Left lung (tissue), 10 donors: ENCODE results near the gene NOL11. TPM values are rescaled to one million over a fixed set of nuclear protein-coding genes. Genes with fewer than 3 reads are reported as not detected.

ENCODE experiments used
- ATAC-seq: fragments of 200-7000 bp; cut with Tn5 transposase; one replicate; pipeline ENCODE4 v1.9.1; 2020; ENCODE audit warnings: moderate library complexity
- DNase-seq, 4 donors: peaks; one replicate each; pipeline ENCODE4 v3.0.0-alpha.2; 2013 to 2020
- H3K27ac ChIP-seq, 2 donors: fragments of 200-600 bp; sonication (generic) in 1 of 2; one replicate each; pipeline versions ENCODE4 v1.5.0 to v1.8.0; 2020 to 2021
- H3K27me3 ChIP-seq, 2 donors: fragments of 200-600 bp; sonication (generic) in 1 of 2; one replicate each; pipeline versions ENCODE4 v1.5.0 to v1.8.0; 2020 to 2021
- H3K36me3 ChIP-seq, 2 donors: fragments of 200-600 bp; sonication (generic) in 1 of 2; one replicate each; pipeline versions ENCODE4 v1.5.0 to v1.8.0; 2020 to 2021
- H3K4me1 ChIP-seq, 2 donors: fragments of 200-600 bp; one replicate each; pipeline ENCODE4 v1.8.0; 2021
- H3K4me3 ChIP-seq, 2 donors: fragments of 200-600 bp; sonication (generic) in 1 of 2; one replicate each; pipeline versions ENCODE4 v1.5.0 to v1.8.0; 2020 to 2021; ENCODE audit warnings: mild to moderate bottlenecking in 1 of 2
- H3K9me3 ChIP-seq, 2 donors: fragments of 200-600 bp; sonication (generic) in 1 of 2; one replicate each; pipeline versions ENCODE4 v1.5.0 to v1.8.0; 2020 to 2021
- CTCF ChIP-seq, 2 donors: fragments of 200-600 bp; sonication (generic) in 1 of 2; IDR thresholded peaks; one replicate each; pipeline versions ENCODE4 v1.5.0 to v1.8.0; 2021; ENCODE audit warnings: antibody characterized with exemption in 2 of 2
- intact Hi-C, 2 donors: fragments of 100-400 bp; cut with DNase I; formaldehyde crosslinking; loops; one replicate each; pipeline versions ENCODE4 v1.11.2 to v1.14.2; 2022
- polyA plus RNA-seq, 6 donors: library from polyadenylated mRNA; unstranded; fragments of 120-200 nt; gene quantifications; one replicate each; pipeline ENCODE4 v1.2.1, GENCODE V29; 2013; ENCODE audit not compliant: insufficient read length in 6 of 6
- total RNA-seq, 2 donors: library from RNA; stranded (reverse); fragmentation: NEBNext Ultra II Directional; extraction: Animal tissue kit (Norgen Biotek cat#: 25700); gene quantifications; one replicate each; pipeline ENCODE4 v1.2.1, GENCODE V29; 2021
- donor health status: DM: no; HTN: yes; CAD: no.
- donor health status: DM: no; HTN: no; CAD: no.

The NOL11 gene
- total and polyA plus RNA-seq, 8 donors = 27.8 to 92.6 (median 81.9) TPM

- no peak for ATAC-seq
Observed at GRCh38 chr17:67676305-67676704, 41.4 kb upstream of the NOL11 start.

GRCh38 chr17:67678414-67678813, 39.3 kb upstream of the NOL11 start:
- TF ChIP-seq CTCF (IDR thresholded peaks at IDR 0.05) = no peak
- Histone ChIP-seq H3K4me1 (no peaks in the 10 kb centered on the region), H3K36me3 (no peaks in the 10 kb centered on the region), H3K27me3 (no peaks in the 10 kb centered on the region), H3K4me3 (no peak overlapping the region), H3K9me3 (no peaks in the 10 kb centered on the region), H3K27ac (no peak overlapping the region)
- intact Hi-C loops = no loop called here
- ATAC-seq (no peak), DNase-seq (no peak)

More at GRCh38 chr17:67676305-67676704, 41.4 kb upstream of the NOL11 start:
- Histone ChIP-seq H3K27ac (no peak overlapping the region), H3K9me3 (no peaks in the 10 kb centered on the region), H3K4me1 (no peaks in the 10 kb centered on the region), H3K4me3 (no peak overlapping the region), H3K27me3 (no peaks in the 10 kb centered on the region), H3K36me3 (no peaks in the 10 kb centered on the region)
- no peak for TF ChIP-seq CTCF (IDR thresholded peaks at IDR 0.05)
- intact Hi-C loops = no loop called here
- no peak for DNase-seq

- intact Hi-C loops = no loop called here
- no peaks in the 10 kb centered on the region for H3K9me3 ChIP-seq
- H3K27me3 ChIP-seq = no peaks in the 10 kb centered on the region
- no peak for ATAC-seq
- DNase-seq = no peak
- TF ChIP-seq CTCF (IDR thresholded peaks at IDR 0.05) = no peak
- H3K27ac ChIP-seq = no peak overlapping the region
- H3K36me3 ChIP-seq = no peaks in the 10 kb centered on the region
- no peaks in the 10 kb centered on the region for H3K4me1 ChIP-seq
- H3K4me3 ChIP-seq = no peak overlapping the region
Observed at GRCh38 chr17:67679225-67679624, 38.5 kb upstream of the NOL11 start.

GRCh38 chr17:67679721-67680120, 38.0 kb upstream of the NOL11 start:
- TF ChIP-seq CTCF (IDR thresholded peaks at IDR 0.05) = no peak
- Histone ChIP-seq H3K9me3 (no peaks in the 10 kb centered on the region), H3K4me3 (no peak overlapping the region), H3K27me3 (no peaks in the 10 kb centered on the region), H3K4me1 (no peaks in the 10 kb centered on the region), H3K36me3 (no peaks in the 10 kb centered on the region), H3K27ac (no peak overlapping the region)
- no peak for ATAC-seq
- intact Hi-C loops = no loop called here
- no peak for DNase-seq

GRCh38 chr17:67680445-67681224, 37.1 kb upstream of the NOL11 start:
- intact Hi-C loops = no loop called here
- Histone ChIP-seq H3K27me3 (no peaks in the 10 kb centered on the region), H3K4me1 (no peaks in the 10 kb centered on the region), H3K9me3 (no peaks in the 10 kb centered on the region), H3K36me3 (no peaks in the 10 kb centered on the region), H3K4me3 (no peak overlapping the region), H3K27ac (no peak overlapping the region)
- DNase-seq (no peak), ATAC-seq (no peak)
- no peak for TF ChIP-seq CTCF (IDR thresholded peaks at IDR 0.05)
